IPS-18c (cell line): ENCODE measurements around the gene DLL1.

ENCODE experiments used
- H3K4me3 ChIP-seq: 2 replicates; pipeline ENCODE4 v1.7.0; 2013; ENCODE audit warnings: low read depth, mild to moderate bottlenecking, low read length, moderate library complexity; ENCODE audit not compliant: insufficient read depth
- H3K9me3 ChIP-seq: one replicate; pipeline ENCODE4 v1.6.1; 2013; ENCODE audit warnings: mild to moderate bottlenecking, low read length, moderate library complexity; ENCODE audit not compliant: control insufficient read depth, insufficient read depth

The DLL1 gene

DNA sequence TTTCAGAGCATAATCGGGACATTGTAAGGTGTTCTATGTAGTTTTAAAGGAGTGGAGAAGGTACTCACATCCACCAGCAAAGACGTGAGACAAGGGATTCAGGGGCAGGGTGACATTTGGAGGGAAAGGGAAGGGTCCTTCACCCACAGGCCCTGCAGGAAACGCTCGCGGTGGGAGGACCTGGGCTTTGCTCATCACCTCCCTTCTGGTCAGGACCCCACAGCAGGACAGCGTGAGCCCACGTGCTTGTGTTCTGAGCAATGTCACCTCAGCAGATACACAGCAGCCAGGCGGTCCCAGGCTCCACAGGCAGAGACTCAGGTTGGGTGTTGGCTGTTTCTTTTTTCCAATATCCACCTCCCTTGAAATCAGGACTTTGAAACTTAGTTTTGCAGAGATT lies 27.5 kb downstream of the DLL1 start:
- Histone ChIP-seq H3K4me3 (no peak overlapping the region), H3K9me3 (no peaks in the 10 kb centered on the region)

GRCh38 chr6:170262489-170263088 lies 28.3 kb downstream of the DLL1 start:
- no peak overlapping the region for H3K4me3 ChIP-seq

GRCh38 chr6:170261643-170262488 lies 29.0 kb downstream of the DLL1 start:
- Histone ChIP-seq H3K9me3 (no peaks in the 10 kb centered on the region), H3K4me3 (no peak overlapping the region)

More at GRCh38 chr6:170262489-170263088, 28.3 kb downstream of the DLL1 start:
- H3K9me3 ChIP-seq: no peaks in the 10 kb centered on the region

DNA sequence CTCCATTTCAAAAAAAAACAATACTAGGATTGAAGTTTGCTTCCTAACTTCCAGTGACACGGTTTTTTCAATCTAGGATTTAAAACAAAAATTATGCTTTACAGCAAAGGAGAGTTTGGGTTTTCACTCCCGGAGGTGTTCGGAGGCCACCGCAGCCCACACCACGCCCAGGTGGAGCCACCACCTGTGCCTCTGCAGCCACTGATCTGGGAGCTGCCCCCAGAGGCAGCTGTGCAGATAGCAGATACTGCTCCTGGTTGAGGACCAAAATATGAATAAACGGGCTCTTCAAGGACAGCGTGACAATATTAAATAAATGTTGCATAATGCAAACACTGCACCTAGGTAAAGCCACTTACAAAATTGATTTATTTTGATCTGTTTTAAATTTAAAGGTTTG lies 30.2 kb downstream of the DLL1 start:
- no peak overlapping the region for H3K4me3 ChIP-seq
- no peaks in the 10 kb centered on the region for H3K9me3 ChIP-seq

- Histone ChIP-seq H3K9me3 (no peaks in the 10 kb centered on the region), H3K4me3 (no peak overlapping the region)
Measured at GRCh38 chr6:170259278-170259677, 31.6 kb downstream of the DLL1 start.

GRCh38 chr6:170258407-170258806 lies 32.5 kb downstream of the DLL1 start:
- Histone ChIP-seq H3K9me3 (no peaks in the 10 kb centered on the region), H3K4me3 (no peak overlapping the region)

DNA sequence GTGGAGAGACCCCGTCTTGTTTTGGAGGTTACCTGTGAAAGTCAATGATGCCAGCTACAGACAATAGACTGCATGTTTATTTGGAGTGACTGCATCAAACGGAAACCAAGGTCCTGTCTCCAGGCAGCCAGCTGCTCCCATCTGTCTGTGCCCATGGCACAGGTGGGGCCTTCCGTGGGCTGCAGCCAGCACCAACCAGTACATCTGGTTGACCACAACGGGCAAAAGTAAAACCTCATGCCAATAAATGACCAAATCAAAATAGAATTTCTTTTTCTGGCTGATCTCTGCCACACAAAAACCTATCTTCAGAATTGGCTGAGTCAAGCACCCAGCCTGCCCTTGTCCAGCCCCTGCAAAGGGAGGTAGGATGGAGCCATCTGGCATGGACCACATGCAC lies 33.5 kb downstream of the DLL1 start:
- Histone ChIP-seq H3K9me3 (no peaks in the 10 kb centered on the region), H3K4me3 (no peak overlapping the region)

- no peaks in the 10 kb centered on the region for H3K9me3 ChIP-seq
- H3K4me3 ChIP-seq: no peak overlapping the region
Measured at GRCh38 chr6:170256641-170257040, 34.2 kb downstream of the DLL1 start.

- Histone ChIP-seq H3K4me3 (no peak overlapping the region), H3K9me3 (no peaks in the 10 kb centered on the region)
Measured at GRCh38 chr6:170255426-170256125, 35.3 kb downstream of the DLL1 start.

DNA sequence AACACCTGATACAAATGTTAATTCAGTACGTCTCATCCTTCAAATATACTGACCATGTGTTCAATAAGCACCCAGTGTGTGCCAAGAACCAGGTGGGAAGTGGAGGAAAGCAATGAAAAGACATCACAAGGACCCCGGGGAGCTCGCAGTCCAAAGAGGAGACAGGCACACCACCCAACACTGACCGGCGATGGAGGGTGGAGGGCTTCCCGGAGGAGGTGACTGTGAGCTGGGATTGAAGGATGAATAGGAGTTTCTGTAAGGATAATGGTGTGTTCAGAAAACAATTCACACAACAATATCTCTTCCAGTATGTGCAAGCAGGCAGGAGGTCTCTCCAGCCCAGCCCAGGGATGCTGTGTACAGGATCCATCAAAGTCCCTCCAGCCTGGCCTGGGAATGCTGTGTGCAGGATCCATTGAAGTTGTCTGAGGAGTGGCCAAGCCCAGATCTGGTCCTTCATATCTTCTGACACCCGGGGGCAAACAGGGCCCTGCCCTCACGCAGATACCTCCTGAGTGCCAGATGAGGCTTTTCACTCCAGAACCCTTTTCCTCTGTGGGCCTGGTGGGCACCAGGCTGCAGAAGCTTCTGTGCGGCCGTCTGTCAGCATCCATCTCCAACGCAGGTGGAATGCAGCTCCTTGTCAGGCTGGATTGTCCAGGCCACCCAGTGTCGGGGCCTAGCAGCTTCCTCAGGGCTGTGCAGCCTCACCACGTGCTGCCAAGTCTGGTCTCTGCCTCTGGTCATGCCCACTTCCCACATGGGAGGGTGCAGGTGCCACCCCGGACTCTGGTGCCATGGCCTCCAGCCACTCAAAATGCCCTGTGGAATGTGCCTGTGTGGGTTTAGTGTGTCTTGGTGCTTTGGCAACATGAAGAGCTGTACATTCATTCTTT lies 36.3 kb downstream of the DLL1 start:
- no peak overlapping the region for H3K4me3 ChIP-seq
- no peaks in the 10 kb centered on the region for H3K9me3 ChIP-seq

DNA sequence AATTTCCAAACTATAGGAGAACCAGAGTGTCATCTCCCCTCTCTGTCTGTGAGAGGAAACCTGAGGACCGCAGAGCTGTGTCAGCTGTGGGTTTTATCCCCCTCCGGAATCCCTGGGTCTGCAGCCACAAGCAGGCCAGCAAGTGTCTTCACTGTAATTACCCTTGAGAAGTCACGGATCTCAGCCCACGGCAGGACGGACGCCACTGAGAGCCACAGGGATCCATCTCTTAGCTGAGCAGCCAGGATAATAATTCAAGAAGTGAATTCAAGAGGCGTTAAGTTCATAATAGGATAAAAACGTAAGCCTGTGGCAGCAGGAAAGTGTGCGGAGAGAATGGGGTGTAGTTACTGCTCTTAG lies 37.0 kb downstream of the DLL1 start:
- H3K4me3 ChIP-seq: no peak overlapping the region

DNA sequence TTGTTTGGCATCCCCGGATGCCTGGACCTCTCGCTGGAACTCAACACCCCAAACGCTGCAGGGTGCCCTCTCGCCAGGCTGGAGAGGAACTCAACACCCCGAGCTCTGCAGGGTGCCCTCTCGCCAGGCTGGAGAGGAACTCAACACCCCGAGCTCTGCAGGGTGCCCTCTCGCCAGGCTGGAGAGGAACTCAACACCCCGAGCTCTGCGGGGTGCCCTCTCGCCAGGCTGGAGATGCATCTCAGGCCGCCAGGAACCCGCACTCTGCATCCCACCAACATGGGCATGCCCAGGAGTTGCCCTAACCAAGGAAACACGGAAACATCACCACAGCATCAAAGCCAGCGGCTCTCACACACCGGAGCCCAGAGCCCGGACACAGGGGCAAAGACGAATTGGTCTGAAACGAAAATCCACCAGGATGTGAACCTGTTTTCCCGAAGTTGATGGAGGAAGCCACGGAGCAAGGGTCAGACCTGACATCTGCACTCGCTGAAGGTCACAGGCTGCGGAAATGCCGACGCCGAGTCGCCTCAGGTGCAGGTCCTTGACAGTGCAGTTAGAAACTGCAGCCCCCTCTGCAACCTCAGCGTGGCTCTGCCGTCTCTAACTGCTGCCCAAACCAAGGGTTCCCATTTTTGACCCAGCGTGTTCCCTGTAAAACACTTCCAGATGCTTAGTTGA lies 37.5 kb downstream of the DLL1 start:
- Histone ChIP-seq H3K4me3 (no peak overlapping the region), H3K9me3 (no peaks in the 10 kb centered on the region)

More for the DNA sequence above, 37.0 kb downstream of the DLL1 start:
- H3K9me3 ChIP-seq: no peaks in the 10 kb centered on the region

- Histone ChIP-seq H3K9me3 (no peaks in the 10 kb centered on the region), H3K4me3 (no peak overlapping the region)
Measured at GRCh38 chr6:170251776-170252571, 38.9 kb downstream of the DLL1 start.

DNA sequence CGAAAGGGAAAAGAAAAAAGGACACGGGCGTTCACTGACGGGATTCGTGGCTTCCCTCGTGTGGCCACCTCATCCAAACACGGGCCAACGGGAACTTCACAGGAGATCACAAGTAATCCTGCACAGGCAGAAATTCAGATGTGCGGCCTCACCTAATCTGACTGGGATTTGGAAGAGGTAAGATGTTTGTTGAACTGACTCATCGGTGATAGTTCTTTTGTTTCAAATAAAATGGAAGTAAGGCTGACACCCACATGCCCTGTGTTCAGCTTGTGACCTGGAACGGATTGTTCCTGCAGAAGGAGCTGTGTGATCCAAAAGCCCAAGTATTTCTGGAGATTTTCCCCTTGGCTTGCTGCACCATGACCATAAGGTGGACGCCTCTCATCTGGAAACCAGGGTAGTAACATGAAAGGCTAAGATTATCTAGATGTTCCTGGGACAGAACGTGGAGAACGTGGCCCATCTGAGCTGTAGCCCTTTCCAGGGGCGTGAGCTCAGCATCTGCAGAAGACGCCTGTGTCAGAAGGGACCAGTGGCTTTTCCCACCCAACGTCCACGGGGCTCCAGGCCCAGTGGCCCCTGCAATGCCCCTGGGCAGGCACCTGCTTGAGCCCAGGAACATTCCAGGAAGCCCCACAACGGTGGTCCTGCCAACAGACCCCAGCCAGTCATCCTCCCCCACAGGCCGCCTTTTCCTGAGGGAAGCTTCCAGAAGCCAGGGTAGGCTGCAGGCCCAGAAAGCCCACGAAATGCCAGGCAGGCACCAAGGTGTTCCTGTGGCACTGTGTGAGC lies 39.7 kb downstream of the DLL1 start:
- Histone ChIP-seq H3K4me3 (no peak overlapping the region), H3K9me3 (no peaks in the 10 kb centered on the region)

- Histone ChIP-seq H3K9me3 (no peaks in the 10 kb centered on the region), H3K4me3 (no peak overlapping the region)
Measured at GRCh38 chr6:170250455-170250854, 40.4 kb downstream of the DLL1 start.
